NCI-H146 (cell line): ENCODE measurements around the gene SSC5D.

ENCODE experiments used
- DNase-seq: peaks from one replicate; lab custom pipeline; 2025; lab: John Stamatoyannopoulos, UW

Gene SSC5D

GRCh38 chr19:55536951-55537740 is 48.9 kb downstream of the SSC5D start, which contains the start of gene SBK2:
SBK2 (minus strand) TSS chr19:55537133; CDS start chr19:55536294, 839 bp downstream.
- peak; percentile 40 for DNase-seq

- no peak for DNase-seq
These were observed 49.5 kb downstream of the SSC5D start for GRCh38 chr19:55537741-55538111.

- DNase-seq = no peak
These were observed 49.9 kb downstream of the SSC5D start for GRCh38 chr19:55538132-55538531.

GRCh38 chr19:55539090-55539984 is 51.1 kb downstream of the SSC5D start:
- no peak for DNase-seq

GRCh38 chr19:55540619-55541018 is 52.4 kb downstream of the SSC5D start:
- peak; percentile 61 for DNase-seq

GRCh38 chr19:55541091-55541490 is 52.9 kb downstream of the SSC5D start:
- DNase-seq = no peak

- no peak for DNase-seq
These were observed 54.1 kb downstream of the SSC5D start for GRCh38 chr19:55542292-55542855.

GRCh38 chr19:55543567-55543966 is 55.3 kb downstream of the SSC5D start:
- no peak for DNase-seq

- DNase-seq = no peak
These were observed 55.8 kb downstream of the SSC5D start for GRCh38 chr19:55544014-55544413.

- DNase-seq = no peak
These were observed 56.7 kb downstream of the SSC5D start for GRCh38 chr19:55544776-55545439.

- no peak for DNase-seq
These were observed 57.2 kb downstream of the SSC5D start, which contains the start of gene SBK3 for GRCh38 chr19:55545443-55545842. SBK3 (minus strand) TSS chr19:55545543; CDS start chr19:55545543, 0 bp downstream.

GRCh38 chr19:55546011-55546410 is 57.8 kb downstream of the SSC5D start:
- no peak for DNase-seq

GRCh38 chr19:55546822-55547614 is 58.8 kb downstream of the SSC5D start:
- no peak for DNase-seq

GRCh38 chr19:55549500-55550320 is 61.5 kb downstream of the SSC5D start:
- DNase-seq = peak; percentile 86

- no peak for DNase-seq
These were observed 62.0 kb downstream of the SSC5D start for GRCh38 chr19:55550321-55550650.

GRCh38 chr19:55552206-55552605 is 64.0 kb downstream of the SSC5D start:
- DNase-seq = no peak

GRCh38 chr19:55552620-55553019 is 64.4 kb downstream of the SSC5D start:
- no peak for DNase-seq

GRCh38 chr19:55553217-55554182 is 65.3 kb downstream of the SSC5D start:
- no peak for DNase-seq

GRCh38 chr19:55554302-55554701 is 66.1 kb downstream of the SSC5D start:
- no peak for DNase-seq
